Measurements from ENCODE around the gene CDH13. TPM values are rescaled to one million over a fixed set of nuclear protein-coding genes. Genes with fewer than 3 reads are reported as not detected.

Gene CDH13
- total RNA-seq, 1 experiment from 2014 or later: not detected

DNA sequence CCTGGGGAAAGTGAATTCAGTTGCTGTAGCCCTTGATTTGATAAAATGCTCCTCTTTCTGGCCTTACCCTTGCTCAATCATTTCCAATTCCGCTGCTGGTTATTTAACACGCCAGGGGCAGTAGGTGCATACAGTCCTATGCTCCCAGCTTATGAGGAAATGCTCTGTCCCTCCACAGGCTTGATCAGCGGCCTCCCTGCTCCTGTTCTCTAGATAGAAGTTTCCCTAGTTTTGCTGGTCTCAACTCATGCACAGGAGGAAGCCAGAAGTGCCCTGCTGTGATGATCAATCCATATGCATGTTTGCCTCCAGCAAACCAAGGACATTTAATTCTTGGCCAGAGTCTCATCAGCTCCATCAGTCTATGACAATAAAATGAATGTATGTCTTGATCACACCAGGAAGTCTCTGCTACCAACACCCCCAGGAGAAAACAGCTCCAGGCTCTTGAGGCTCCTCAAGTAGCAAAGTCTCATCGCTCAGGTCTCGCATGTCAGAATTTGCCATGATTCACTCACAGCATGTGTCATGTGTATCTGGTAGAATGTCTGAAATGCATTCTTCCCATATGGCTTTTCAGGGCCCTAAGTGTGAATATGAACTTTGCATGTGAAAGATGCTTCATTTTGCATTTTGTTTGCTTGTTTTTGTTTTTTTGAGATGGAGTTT, 208.9 kb downstream of the CDH13 start:
- DNase-seq (ENCODE audit: low spot score): no peak

DNA sequence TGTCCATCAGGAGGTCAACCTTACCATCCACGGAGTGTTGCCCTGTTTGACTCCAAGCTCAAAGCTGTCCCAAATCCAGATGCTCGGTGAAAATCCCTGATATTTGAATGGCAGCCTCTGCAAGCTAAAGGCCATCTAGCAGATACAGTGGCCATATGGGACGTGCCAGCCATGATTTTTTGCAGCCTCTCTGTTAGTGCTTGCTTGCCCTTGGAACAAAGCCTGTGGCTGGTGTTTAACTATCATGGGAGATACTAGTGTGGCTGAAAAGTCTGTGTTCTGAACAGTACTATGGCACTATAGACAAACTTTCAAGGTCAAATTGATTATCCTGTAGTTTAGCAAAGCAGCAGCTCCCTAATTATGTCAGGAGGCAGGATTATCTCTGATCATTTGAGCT, 214.3 kb downstream of the CDH13 start:
- DNase-seq (ENCODE audit: low spot score): no peak

DNA sequence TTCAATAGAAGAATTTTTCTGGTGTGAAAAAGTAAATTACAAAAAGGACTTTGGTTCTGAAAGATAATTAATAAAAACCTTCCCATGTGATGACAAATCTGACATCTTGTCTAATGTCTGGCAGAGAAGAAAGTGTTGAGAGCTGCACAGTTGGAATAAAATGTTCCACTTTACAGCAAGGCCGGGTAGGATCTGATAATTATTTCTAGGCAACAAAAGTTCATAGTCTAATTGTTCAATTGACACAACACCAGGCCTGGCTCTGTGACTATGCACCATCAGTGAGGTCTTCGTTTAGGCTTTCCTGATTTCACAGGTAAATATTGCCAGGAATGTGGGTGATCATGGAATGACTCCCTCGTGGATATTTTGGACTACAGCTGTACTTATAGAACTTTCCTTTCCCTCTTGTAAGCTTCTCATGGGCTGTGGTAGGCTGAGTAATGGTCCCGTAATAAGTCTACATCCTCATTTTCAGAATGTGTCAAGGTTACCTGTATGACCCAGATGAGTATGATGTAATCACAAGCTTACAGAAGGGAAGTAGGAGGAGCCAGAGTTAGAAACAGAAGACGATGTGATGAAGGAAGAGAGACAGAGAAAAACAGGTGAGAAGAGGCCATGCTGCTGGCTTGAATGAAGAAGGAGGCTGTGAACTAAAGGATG, 217.0 kb downstream of the CDH13 start:
- DNase-seq (ENCODE audit: low spot score): no peak

GRCh38 chr16:82845116-82845515, 218.3 kb downstream of the CDH13 start:
- no peak for DNase-seq (ENCODE audit: low spot score)

GRCh38 chr16:82846806-82847205, 220.0 kb downstream of the CDH13 start:
- no peak for DNase-seq (ENCODE audit: low spot score)

- no peak for DNase-seq (ENCODE audit: low spot score)
Observed at GRCh38 chr16:82848013-82848412, 221.2 kb downstream of the CDH13 start.

DNA sequence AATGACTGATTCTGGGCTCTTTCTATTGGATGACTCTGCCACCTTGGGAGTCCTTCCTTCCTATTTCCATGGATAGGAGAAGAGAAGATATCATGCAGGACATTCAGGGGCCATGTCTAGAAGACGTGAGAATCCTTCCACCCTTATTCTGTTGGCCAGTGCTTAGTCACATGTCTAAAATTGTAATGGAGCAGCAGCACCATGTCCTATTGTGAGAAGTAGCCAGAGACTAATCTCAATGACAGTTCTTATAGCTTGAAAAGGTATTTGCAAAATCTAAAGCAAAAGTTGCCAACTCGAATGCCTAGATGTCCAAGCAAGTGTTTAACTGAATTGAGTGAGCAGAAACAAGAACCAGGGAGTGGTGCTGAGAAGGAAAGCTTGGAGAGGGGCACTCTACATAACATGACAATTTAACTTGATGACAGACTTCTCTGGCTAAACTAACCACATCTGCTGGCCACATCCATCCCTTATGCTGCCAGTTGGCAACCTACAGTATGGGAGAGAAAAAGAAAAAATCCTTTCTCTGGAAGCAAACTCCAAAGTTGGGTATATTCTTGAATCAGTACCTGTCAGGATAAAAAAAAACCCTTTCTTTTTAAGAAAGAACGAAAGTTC, 225.7 kb downstream of the CDH13 start:
- DNase-seq (ENCODE audit: low spot score): no peak

DNA sequence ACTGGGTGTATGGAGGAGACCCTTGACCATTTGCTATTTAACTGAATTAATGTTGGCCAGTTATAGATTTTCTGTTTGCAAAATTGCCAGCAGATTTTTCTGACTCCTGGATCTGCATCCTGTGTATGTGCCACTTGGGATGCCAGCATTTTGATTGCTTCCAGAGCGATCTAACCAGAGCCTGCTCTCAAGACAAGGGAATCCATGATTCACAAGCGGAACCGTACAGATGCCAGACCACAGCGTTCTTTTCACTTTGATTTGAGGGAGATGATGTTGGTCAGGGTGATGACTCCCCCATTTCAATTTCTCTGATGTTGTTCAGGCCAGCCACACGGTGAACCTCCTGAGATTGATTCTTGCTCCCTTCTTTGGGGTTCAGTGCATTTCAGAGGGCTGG, 228.7 kb downstream of the CDH13 start:
- DNase-seq (ENCODE audit: low spot score): no peak

DNA sequence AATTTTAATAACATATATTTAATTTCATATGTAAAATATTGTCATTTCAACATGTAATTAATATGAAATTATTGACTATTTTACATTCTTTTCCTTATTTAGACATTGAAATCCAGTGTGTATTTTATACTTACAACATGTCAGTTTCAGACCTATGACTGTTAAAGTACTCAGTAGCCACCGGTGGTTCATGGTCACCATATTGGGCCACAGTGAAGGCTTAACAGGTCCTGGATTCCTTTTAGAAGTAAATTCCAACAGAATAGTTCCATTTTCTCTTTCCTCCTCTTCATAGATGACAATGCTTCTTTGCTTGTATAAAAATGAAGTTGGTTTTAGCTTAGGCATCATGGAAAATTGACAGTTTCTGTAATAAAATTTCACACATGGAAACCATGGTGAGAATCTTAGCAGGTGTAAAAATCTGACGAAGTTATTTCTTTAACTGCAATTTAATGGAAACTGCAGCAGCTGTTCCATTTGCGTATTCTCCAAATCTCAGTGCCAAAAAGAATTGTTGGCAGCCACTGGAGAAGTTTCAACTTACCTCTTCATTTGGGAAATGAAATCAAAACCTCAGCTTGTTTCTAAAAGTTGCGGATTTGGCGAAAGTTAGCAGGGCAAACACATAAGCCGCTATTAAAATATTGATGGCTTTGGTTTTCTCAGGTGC, 231.1 kb downstream of the CDH13 start:
- DNase-seq (ENCODE audit: low spot score): no peak

DNA sequence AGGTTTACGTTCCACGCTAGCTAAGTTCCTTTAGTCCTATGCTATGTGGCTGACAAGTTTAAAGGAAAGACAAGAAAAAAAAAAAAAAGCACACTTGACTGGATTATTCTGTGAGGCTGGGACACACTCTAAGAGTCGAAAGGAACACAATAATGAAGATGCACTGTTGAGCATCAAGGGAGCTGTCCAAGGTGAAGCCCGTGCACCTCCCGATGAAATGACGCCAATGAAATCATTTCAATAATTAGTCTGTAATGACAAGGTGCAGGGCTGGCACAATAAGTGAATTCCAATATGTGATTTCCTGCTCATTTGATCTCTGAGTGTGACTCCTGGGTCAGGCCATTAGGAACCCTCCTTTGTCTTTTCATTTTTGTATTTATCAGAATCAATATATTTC, 232.9 kb downstream of the CDH13 start:
- DNase-seq (ENCODE audit: low spot score): no peak

GRCh38 chr16:82860071-82860470, 233.3 kb downstream of the CDH13 start:
- no peak for DNase-seq (ENCODE audit: low spot score)

GRCh38 chr16:82862057-82862456, 235.3 kb downstream of the CDH13 start:
- DNase-seq (ENCODE audit: low spot score): no peak

GRCh38 chr16:82864332-82865040, 237.7 kb downstream of the CDH13 start:
- DNase-seq (ENCODE audit: low spot score): peak; percentile 14

DNA sequence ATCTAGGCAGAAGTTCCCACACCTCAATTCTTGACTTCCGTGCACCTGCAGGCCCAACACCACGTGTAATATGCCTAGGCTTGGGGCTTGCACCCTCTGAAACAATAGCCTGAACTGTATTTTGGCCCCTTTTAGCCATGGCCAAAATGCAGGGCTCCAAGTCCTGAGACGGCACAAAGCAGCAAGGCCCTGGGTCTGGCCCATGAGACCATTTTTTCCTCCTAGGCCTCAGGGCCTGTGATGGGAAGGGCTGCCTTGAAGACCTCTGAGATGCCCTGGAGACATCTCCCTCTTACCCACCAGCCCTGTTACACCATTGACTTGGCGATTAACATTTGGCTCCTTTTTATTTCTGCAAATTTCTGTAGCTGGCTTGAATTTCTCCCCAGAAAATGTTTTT, 238.6 kb downstream of the CDH13 start:
- no peak for DNase-seq (ENCODE audit: low spot score)

GRCh38 chr16:82867485-82867884, 240.7 kb downstream of the CDH13 start:
- no peak for DNase-seq (ENCODE audit: low spot score)

- DNase-seq (ENCODE audit: low spot score): no peak
Observed at GRCh38 chr16:82874271-82874670, 247.5 kb downstream of the CDH13 start.

- no peak for DNase-seq (ENCODE audit: low spot score)
Observed at GRCh38 chr16:82874672-82875071, 247.9 kb downstream of the CDH13 start.

- no peak for DNase-seq (ENCODE audit: low spot score)
Observed at GRCh38 chr16:82876951-82877350, 250.2 kb downstream of the CDH13 start.

GRCh38 chr16:82878466-82878865, 251.7 kb downstream of the CDH13 start:
- DNase-seq (ENCODE audit: low spot score): no peak

GRCh38 chr16:82880346-82880745, 253.6 kb downstream of the CDH13 start:
- no peak for DNase-seq (ENCODE audit: low spot score)

GRCh38 chr16:82881516-82881915, 254.7 kb downstream of the CDH13 start:
- no peak for DNase-seq (ENCODE audit: low spot score)

DNA sequence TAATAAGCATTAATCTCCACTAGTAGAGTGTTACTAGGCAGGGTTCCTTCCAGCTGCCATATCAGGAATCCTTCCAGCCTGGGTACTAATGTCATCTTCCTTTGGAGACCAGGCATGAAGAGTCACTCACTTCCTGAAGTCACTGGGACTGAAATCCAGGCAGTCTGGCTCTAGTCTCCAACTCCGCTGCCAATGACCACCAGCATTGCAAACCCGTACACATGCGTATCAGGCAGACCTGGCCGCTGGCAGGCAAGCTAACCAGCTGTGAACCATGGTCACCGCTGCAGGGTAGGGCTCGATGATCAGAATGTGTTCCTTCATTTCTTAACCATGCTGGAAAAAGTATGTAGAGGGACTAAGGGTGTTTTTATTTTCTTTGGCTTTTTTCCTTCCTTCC, 255.5 kb downstream of the CDH13 start:
- DNase-seq (ENCODE audit: low spot score): no peak

All from HT-29 (cell line).